GM18517 (cell line): ENCODE measurements around the gene AMH.
"Not testable (repeated sequence)": the region's sequence is repeated elsewhere in the genome, so short reads cannot be mapped to it uniquely, and the experiment has no call there.

Source experiments
- ATAC-seq: cut with Tn5 transposase; IDR thresholded peaks from one replicate; pipeline ENCODE4 v1.9.1; 2021; ENCODE audit warnings: mild to moderate bottlenecking, moderate library complexity; ENCODE audit not compliant: unreplicated experiment

Gene AMH

GRCh38 chr19:2268480-2268830 is 19.3 kb downstream of the AMH start:
- no peak for ATAC-seq

DNA sequence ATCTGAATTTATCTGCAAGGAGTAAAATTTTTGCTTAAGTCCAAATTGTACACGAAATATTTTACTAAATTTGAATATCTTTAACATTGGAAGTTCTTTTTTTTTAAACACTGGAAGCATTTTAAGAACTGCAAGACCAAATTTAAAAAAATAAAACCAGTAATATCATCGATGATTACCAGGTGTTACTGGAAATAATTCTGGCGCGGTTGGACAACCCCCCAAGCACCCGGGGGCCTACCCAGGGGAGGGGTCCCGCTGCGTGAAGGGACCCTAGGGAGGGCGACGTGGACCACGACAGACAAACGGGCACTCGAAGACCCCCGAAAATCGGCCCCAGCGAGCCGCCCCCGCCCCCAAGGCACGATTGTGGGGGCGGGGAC is 19.7 kb downstream of the AMH start:
- no peak for ATAC-seq

DNA sequence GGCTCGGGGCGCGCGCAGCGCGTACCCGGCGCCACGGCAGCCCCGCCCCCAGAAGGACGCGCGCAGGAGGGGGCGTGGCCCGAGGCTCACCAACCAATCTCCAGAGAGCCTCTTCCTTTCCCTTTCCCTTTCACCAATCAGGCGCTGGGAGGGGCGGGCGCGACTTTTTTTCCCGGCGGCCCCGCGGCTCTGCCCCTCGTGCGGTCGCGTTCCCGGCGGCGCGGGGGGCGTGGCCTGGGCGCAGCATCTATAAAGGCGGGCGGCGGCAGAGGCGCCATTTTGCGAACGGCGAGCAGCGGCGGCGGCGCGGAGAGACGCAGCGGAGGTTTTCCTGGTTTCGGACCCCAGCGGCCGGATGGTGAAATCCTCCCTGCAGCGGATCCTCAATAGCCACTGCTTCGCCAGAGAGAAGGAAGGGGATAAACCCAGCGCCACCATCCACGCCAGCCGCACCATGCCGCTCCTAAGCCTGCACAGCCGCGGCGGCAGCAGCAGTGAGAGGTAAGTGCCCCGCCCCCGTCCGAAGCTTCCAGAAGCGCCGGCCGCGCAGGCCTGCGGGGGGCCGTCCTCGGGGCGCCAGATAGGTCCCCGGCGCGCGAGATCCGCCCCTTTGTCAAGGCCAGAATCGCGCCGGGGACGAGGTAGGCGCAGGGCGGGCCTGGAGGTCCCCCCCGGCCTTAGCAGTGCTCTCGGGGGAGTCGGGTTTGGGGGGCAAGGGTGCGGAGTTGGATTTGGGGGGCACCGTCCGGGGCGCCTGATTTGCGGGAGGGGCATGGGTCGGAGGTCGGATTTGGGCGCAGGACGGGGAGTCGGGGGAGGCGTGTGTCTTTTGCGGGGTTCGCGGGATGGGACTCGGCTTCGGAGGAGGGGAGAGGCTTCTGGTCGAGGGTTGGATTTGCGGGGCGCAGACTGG is 20.4 kb downstream of the AMH start:
- peak; percentile 58 for ATAC-seq

DNA sequence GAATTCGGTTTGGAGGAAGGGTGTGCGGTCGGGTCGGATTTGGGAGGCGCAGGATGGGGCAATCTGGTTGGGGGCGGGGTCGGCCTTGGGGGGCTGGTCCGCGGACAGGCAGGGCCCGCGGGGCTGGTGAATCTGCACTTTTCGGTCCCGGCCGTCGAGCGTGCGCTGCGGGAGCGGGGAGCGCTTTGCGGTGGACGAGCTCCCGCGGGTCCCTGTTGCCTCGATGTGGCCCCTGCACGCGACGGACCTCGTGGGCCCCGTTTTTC is 21.0 kb downstream of the AMH start:
- ATAC-seq = no peak

- ATAC-seq = no peak
Observed at GRCh38 chr19:2270423-2271233, 21.5 kb downstream of the AMH start.

- no peak for ATAC-seq
Observed at GRCh38 chr19:2271234-2272103, 22.3 kb downstream of the AMH start.

DNA sequence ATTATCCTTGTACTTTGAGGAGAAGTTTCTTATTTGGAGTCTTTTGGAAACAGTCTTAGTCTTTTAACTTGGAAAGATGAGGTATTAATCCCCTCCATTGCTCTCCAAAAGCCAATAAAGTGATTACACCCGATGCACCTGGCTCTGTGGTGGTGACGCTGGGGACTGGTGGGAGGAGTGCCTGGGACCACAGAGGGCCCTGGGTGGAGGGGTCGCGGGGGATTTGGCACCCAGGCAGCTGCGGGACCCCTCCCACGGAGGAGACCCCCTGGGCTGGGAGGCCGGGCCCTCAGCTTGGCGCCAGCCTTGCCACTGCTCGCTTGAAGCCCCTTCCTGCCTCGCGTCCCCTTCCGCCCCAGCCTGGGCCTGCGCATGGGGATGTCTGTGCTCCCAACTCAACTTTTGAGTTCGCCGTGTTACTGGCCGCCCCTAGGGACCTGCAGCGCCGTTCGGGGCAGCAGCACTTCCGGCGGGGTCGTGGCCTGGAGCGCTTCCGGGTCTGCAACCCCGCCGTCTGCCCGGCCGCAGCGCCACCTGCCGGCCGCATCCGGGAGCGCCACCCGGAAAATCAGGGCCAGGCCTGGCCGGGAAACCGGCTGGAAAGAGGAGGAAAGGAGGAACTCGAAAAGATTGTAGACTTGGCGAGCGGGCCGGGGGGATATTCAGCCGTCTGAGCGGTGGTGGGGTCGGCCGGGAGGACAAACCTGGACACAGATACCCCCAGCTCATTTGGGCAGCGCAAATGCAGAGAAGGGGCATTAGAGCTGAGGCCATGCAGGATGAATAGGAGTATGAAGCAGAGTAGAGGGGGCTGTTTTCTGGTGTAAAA is 24.4 kb downstream of the AMH start:
- ATAC-seq = no peak

- ATAC-seq = no peak
Observed at GRCh38 chr19:2274185-2274711, 25.1 kb downstream of the AMH start.

GRCh38 chr19:2274931-2275535 is 25.9 kb downstream of the AMH start:
- no peak for ATAC-seq

GRCh38 chr19:2275588-2276428 is 26.7 kb downstream of the AMH start:
- no peak for ATAC-seq

GRCh38 chr19:2276429-2276986 is 27.4 kb downstream of the AMH start:
- no peak for ATAC-seq

GRCh38 chr19:2277138-2277537 is 28.0 kb downstream of the AMH start:
- ATAC-seq = no peak

DNA sequence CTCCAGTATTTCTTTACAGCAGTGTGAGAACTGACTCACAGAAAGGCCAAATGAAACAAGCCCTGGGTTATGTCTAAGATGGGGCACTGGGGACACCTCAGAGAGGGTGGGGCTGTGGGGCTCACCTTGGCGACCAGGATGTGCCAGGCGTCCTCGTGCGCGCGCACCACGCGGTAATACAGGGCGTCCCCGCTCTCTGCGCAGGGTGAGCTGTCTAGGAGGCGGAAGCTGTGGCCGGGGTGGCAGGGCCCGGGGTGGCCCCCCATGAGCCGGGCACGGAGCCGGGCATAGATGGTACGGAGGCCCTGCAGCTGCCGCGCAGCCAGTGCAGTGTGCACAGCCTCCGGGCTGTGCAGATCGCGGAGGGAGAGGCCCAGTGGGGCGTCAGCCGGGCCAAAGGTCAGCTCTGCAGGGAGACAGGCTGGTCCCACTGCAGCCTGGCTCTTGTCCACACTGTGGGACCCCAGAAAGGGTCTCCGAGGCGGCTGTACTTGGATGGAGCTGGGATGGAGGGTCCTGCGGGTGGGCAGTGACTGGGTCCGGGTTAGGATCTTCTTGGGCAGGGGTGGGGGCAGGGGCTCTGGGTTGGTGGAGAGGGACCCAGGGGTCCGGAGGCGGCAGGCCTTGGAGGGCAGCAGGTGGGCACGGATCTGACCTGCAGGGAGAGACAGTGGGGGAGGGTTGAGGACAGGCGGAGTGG is 29.5 kb downstream of the AMH start:
- ATAC-seq = no peak

DNA sequence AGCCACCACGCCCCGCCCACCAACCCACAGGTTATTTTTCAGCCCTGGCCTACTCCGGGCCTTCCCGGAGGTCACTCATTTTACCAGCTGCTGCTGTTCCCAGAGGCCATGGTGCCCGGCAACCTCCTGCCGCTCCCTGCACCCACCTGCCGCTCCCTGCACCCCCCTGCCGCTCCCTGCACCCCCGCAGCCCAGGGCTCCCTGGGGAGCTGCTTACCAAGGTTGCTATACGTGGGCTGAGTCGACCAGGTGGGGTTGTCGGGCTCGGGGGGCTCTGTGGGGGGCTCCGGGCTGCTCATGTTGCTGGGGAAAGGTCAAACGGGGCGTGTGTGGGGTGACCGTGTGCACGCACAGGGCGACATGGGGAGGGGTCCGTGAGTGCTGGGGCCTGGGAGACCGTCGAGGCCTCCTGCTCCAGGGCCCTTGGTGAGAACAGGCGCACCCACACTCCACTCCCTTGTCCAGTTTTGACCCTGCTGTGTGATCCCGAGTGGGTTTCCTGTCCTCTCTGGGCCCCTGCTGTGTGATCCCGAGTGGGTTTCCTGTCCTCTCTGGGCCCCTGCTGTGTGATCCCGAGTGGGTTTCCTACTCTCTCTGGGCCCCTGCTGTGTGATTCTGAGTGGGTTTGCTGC is 31.6 kb downstream of the AMH start:
- no peak for ATAC-seq

- not testable (repeated sequence) for ATAC-seq
Observed at GRCh38 chr19:2281265-2282061, 32.3 kb downstream of the AMH start.

- ATAC-seq = no peak
Observed at GRCh38 chr19:2282062-2282861, 33.1 kb downstream of the AMH start, which contains the start of gene PEAK3. TSS of gene PEAK3 (minus strand) at chr19:2282175. CDS start at chr19:2280931, 1,244 bp downstream.
